Stimulated activated CD4-positive, alpha-beta T cell treated with anti-CD3 and anti-CD28 coated beads, Interleukin-1b, Interleukin-23, amount 100 ng/mL, for 1 hour (primary cell): ENCODE results near the gene OSBP2.
"Not testable (repeated sequence)": the region's sequence is repeated elsewhere in the genome, so short reads cannot be mapped to it uniquely, and the experiment has no call there.

Source experiments
- DNase-seq, 2 donors: peaks; one replicate each; pipeline ENCODE4 v3.0.0-alpha.2; 2020; ENCODE audit warnings: low read depth in 2 of 2

Gene OSBP2

GRCh38 chr22:30763815-30764673, 69.4 kb downstream of the OSBP2 start:
- DNase-seq = peak in 1 of 2 donors; percentile 19

GRCh38 chr22:30767661-30768060, 73.0 kb downstream of the OSBP2 start:
- DNase-seq = no peak

GRCh38 chr22:30770716-30771115, 76.0 kb downstream of the OSBP2 start:
- DNase-seq = no peak

- no peak for DNase-seq
Measured at GRCh38 chr22:30773919-30774318, 79.2 kb downstream of the OSBP2 start.

GRCh38 chr22:30774566-30774965, 79.9 kb downstream of the OSBP2 start:
- DNase-seq = no peak

DNA sequence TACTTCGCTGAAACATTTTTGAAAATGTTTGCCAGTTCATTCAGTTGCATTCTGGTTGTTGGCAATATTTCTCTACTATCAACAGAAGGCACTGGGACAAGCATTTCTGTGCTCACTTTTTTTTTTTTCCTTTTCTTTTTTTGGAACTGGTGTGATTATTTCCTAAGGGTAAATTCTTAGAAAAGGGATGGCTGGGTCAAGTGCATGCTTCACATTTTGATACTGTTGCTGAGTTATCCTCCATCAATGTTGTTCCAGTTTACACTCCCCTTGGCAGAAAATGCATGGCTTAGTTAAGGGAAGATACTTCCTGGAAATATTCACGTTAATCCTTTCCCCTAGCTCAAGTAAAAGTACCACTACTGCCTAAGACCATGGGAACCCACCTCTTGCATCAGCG, 81.8 kb downstream of the OSBP2 start:
- no peak for DNase-seq

- not testable (repeated sequence) for DNase-seq
Measured at GRCh38 chr22:30777146-30777545, 82.5 kb downstream of the OSBP2 start.

GRCh38 chr22:30777587-30777986, 82.9 kb downstream of the OSBP2 start:
- no peak for DNase-seq

- no peak for DNase-seq
Measured at GRCh38 chr22:30778261-30778660, 83.6 kb downstream of the OSBP2 start.

DNA sequence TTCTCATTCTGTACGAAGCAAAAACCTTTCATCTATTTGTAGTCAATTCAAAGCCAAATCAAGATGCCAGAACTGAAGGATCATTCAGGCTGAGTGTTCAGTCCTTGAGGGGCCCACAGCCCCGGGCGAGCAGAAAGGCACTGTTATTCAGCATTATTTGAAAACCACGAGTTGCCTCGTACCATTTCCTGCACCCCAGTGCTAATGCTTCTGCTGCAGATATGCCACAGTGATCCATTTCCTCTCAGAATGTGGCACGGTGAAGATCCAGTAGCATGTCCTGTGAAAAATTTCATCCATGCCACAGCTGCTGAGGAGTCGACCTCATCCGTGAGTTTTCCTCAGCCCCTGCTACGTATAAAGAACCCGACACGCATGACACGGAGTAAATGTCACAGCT, 85.4 kb downstream of the OSBP2 start:
- DNase-seq = no peak

GRCh38 chr22:30781271-30781875, 86.7 kb downstream of the OSBP2 start:
- DNase-seq = no peak

DNA sequence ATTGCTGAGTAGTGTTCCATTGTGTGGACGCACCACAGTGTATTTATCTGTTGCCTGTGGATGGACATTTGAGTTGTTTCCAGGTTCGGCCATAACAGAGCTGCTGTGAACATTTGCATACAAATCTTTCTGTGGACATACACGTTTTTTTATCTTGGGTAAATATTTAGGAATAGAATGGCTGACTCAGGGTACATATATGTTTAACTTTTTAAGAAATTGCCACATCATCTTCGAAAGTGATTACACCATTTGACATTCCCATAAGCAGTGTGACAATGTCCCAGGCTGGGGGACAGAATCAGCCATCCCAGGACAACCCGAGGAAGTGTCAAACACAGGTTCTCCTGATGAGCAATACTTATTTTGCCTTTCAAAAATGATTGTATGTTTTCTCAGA, 87.9 kb downstream of the OSBP2 start:
- no peak for DNase-seq

DNA sequence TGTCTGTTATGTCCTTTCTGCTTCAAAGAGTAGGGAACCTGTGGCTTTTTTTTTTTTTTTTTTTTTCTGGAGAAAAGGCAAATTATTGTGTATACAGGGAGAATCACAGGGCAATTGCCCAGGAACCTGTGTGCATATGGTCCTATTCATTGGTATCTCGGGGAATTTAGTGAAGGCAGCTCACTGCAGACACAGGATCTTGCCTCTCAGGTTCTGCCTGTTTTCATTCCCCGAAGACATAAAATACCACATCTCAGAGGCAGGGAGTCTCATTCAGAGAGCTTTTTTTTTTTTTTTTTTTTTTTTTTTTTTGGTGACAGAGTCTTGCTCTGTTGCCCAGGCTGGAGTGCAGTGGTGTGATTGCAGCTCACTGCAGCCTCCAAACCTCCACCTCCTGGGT, 88.3 kb downstream of the OSBP2 start:
- DNase-seq = no peak

- no peak for DNase-seq
Measured at GRCh38 chr22:30785527-30785926, 90.9 kb downstream of the OSBP2 start.

DNA sequence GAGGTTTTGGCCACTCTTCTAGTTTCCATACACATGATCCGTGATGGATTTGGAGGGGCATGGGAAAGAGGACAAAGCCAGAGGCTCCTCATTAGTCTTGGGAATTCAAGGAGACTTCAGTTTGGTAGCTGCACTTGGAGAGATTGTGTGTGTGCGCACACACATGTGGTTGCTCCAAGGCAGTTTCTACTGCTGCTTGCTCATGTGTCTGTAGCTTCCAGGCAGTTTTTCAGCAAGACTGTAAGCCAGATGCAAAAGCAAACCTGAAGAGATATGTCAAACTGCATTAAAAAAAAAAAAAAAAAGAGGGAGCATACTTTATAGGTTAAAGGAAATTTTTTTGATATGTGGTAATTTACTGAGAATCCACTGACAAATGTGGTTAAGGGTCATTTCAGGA, 95.7 kb downstream of the OSBP2 start:
- DNase-seq = no peak

DNA sequence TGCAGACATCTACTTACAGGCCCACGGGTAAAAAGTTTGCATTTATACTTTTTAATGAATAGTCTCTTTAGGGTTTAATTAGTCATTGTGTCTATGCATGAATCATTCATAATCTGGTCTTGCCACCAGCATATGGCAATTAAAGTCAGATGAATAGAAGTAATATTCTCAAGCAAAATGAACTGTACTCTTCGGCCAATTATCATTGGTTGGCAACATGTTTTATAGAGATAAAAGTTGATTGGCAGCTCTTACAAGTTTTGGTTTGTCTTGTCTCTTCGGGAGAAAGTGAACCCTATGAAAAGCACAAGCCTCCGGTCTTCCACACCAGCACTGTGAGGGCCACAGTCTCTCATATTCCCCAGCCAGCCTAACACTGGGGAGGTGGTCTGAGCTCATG, 97.8 kb downstream of the OSBP2 start:
- no peak for DNase-seq

- no peak for DNase-seq
Measured at GRCh38 chr22:30795118-30795517, 100.4 kb downstream of the OSBP2 start.

DNA sequence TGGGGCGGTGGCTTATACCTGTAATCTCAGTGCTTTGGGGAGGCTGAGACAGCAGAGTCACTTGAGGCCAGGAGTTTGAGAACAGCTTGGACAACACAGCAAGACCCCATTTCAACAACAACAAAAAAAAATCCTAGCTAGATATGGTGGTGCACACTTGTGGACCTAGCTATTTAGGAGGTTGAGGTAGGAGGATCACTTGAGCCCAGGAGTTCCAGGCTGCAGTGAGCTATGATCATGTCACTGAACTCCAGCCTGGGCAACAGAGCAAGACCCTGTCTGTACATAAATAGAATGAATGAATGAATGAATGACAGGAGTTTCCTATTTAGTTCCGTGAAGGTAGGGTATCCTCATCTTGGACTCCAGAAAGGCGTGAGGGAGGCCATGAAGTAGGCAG, 107.0 kb downstream of the OSBP2 start:
- no peak for DNase-seq

- DNase-seq = peak; percentile 3 to 27
Measured at GRCh38 chr22:30802202-30803166, 107.8 kb downstream of the OSBP2 start.

- no peak for DNase-seq
Measured at GRCh38 chr22:30803679-30804078, 109.0 kb downstream of the OSBP2 start.

GRCh38 chr22:30804626-30805025, 110.0 kb downstream of the OSBP2 start:
- DNase-seq = no peak

- no peak for DNase-seq
Measured at GRCh38 chr22:30806391-30806861, 111.8 kb downstream of the OSBP2 start.
